NT2/D1 (cell line): ENCODE measurements around the gene NOS1.

Experiments
- SUZ12 ChIP-seq: IDR thresholded peaks from 2 replicates; pipeline ENCODE4 v1.6.1; 2011; ENCODE audit not compliant: insufficient read length, insufficient read depth; ENCODE audit errors: extremely low read depth
- YY1 ChIP-seq: IDR thresholded peaks from 2 replicates; pipeline ENCODE4 v1.6.1; 2011; ENCODE audit not compliant: insufficient read length, insufficient read depth
- ZNF274 ChIP-seq: IDR thresholded peaks from 2 replicates; pipeline ENCODE4 v1.6.1; 2011; ENCODE audit warnings: mild to moderate bottlenecking, low read depth, low read length

DNA sequence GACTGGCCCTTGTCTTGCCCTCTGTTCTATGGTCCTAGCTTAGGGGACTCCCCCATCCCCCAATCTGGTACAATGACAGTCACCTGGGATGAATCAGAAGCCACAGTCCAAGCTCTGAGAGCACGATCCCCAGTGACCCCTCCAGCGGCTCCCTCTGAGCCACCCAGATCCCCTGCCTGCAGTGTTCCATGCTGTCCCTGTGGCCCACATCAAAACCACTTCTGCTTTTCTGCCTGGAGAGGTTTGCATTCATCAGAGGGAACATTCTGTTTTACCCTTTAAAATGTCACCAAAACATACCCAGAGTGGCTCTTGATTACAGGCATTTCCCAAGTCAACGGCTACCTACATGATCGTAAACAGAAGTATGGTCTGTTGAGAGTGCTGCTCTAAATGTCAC is 47.5 kb downstream of the NOS1 start:
- TF ChIP-seq SUZ12 (no peak), YY1 (no peak), ZNF274 (no peak)
